Fibroblast of lung (primary cell): ENCODE data around the gene SBF2. TPM values are rescaled to one million over a fixed set of nuclear protein-coding genes. Genes with fewer than 3 reads are reported as not detected.

Experiments used
- DNase-seq, 2 donors: peaks; one replicate each; pipeline versions ENCODE4 v3.0.0 to v3.0.0-alpha.2; 2010; ENCODE audit warnings: low read depth in 2 of 2
- H2AFZ ChIP-seq: 2 replicates; pipeline ENCODE4 v1.5.1; 2012; ENCODE audit warnings: low read length, control low read depth, inconsistent platforms
- H3K27ac ChIP-seq: 2 replicates; pipeline ENCODE4 v1.5.1; 2011; ENCODE audit warnings: low read length, control low read depth; ENCODE audit not compliant: insufficient read depth
- H3K27me3 ChIP-seq: 2 replicates; pipeline ENCODE4 v1.5.1; 2011; ENCODE audit warnings: mild to moderate bottlenecking, low read length; ENCODE audit not compliant: control insufficient read depth, insufficient read depth
- H3K36me3 ChIP-seq: 2 replicates; pipeline ENCODE4 v1.5.1; 2011; ENCODE audit warnings: low read length; ENCODE audit not compliant: control insufficient read depth, insufficient read depth
- H3K4me1 ChIP-seq: 2 replicates; pipeline ENCODE4 v1.5.1; 2011; ENCODE audit warnings: low read length; ENCODE audit not compliant: control insufficient read depth, insufficient read depth; ENCODE audit errors: extremely low read depth
- H3K4me2 ChIP-seq: 2 replicates; pipeline ENCODE4 v1.5.1; 2011; ENCODE audit warnings: low read length, control low read depth; ENCODE audit not compliant: insufficient read depth; ENCODE audit errors: extremely low read depth
- H3K4me3 ChIP-seq, 4 experiments: fragments of 200-600 bp in 1 of 4; sonication (generic) in 1 of 4; replicated peaks in 1 of 4; 2 replicates each; pipeline ENCODE4 v1.5.1; 2011 to 2016; ENCODE audit warnings: low read length in 4 of 4, low read depth in 3 of 4, mild to moderate bottlenecking in 3 of 4, control low read depth in 2 of 4, inconsistent platforms in 1 of 4, mixed read lengths in 1 of 4; ENCODE audit not compliant: insufficient read depth in 1 of 4; ENCODE audit errors: control extremely low read depth in 1 of 4
- H3K79me2 ChIP-seq: 2 replicates; pipeline ENCODE4 v1.5.1; 2012; ENCODE audit warnings: mild to moderate bottlenecking, low read length, inconsistent platforms; ENCODE audit not compliant: control insufficient read depth, insufficient read depth
- H3K9ac ChIP-seq: 2 replicates; pipeline ENCODE4 v1.5.1; 2011; ENCODE audit warnings: mild to moderate bottlenecking, low read length, control low read depth; ENCODE audit not compliant: insufficient read depth
- H3K9me3 ChIP-seq: 2 replicates; pipeline ENCODE4 v1.5.1; 2012; ENCODE audit warnings: low read depth, low read length; ENCODE audit not compliant: control insufficient read depth, insufficient read depth
- H4K20me1 ChIP-seq: 2 replicates; pipeline ENCODE4 v1.5.1; 2011; ENCODE audit warnings: low read length; ENCODE audit not compliant: control insufficient read depth, insufficient read depth; ENCODE audit errors: extremely low read depth
- EZH2 ChIP-seq: IDR thresholded peaks from 2 replicates; pipeline ENCODE4 v1.5.1; 2012; ENCODE audit warnings: low read length, control low read depth, mild to moderate bottlenecking; ENCODE audit errors: missing control alignments
- polyA plus RNA-seq, 2 donors: library from polyadenylated mRNA; depleted of rRNA in 1 of 2; stranded (reverse) in 1 of 2; unstranded in 1 of 2; fragments of >200 nt; gene quantifications; 2 replicates each; pipeline ENCODE4 v1.2.1, GENCODE V29; 2011 to 2012; ENCODE audit warnings: missing spikeins in 1 of 2
- total RNA-seq: library from RNA; depleted of rRNA; stranded (reverse); fragments of >200 nt; gene quantifications from 2 replicates; pipeline ENCODE4 v1.2.1, GENCODE V29; 2014
- TF ChIP-seq, protein P1 (sequence below), 2 donors: IDR thresholded peaks in 1 of 2; conservative IDR thresholded peaks in 1 of 2; 1 replicate in 1 of 2; 2 replicates in 1 of 2; pipeline ENCODE4 v1.5.1; 2011 to 2012; ENCODE audit warnings: low read length in 2 of 2, control low read depth in 1 of 2, inconsistent platforms in 1 of 2, low read depth in 1 of 2, mild to moderate bottlenecking in 1 of 2

The SBF2 gene
- total and polyA plus RNA-seq, 2 donors (not counting 1 experiment from before 2014, with no cell fraction given): 69.4 to 95.9 TPM

DNA sequence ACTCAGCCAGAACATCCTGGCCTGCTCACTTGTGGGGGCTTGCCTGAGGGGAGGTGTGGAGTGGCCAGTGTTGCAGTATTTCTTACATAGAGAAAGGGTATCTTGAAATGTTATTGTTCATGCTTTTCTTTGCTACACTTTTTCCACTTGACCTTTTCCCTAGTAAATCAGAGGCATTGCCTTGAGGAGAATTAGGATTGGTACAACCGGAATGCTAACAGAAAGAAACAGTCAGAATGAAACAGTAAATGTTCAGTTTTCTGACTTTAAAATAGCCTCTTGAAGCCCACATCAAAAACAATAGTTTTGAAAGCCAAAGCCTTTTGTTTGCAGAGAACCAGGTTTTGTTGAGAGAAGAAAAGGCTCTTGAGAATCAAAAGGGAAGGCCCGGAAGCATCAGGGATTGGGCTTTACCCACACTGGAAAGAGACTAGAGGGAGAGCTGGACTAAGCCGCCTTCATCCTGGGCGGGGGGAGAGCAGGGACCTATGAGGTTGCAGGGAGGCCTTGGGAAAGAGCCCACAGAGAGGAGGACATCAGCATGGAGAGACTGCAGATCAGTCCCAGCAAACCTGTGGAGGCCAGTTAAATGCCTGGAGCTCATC lies 23.2 kb upstream of the SBF2 start:
- Histone ChIP-seq H3K27me3 (no peaks in the 10 kb centered on the region), H3K9ac (no peak overlapping the region), H3K4me1 (peaks cover 1% of the 10 kb centered on the region), H3K27ac (no peak overlapping the region), H2AFZ (no peak overlapping the region), H3K9me3 (no peaks in the 10 kb centered on the region), H4K20me1 (no peaks in the 10 kb centered on the region), H3K36me3 (no peaks in the 10 kb centered on the region), H3K79me2 (no peaks in the 10 kb centered on the region), H3K4me2 (no peak overlapping the region), H3K4me3 (no peak overlapping the region)
- peak in 1 of 2 donors; percentile 26 for DNase-seq
- TF ChIP-seq, protein P1, sequence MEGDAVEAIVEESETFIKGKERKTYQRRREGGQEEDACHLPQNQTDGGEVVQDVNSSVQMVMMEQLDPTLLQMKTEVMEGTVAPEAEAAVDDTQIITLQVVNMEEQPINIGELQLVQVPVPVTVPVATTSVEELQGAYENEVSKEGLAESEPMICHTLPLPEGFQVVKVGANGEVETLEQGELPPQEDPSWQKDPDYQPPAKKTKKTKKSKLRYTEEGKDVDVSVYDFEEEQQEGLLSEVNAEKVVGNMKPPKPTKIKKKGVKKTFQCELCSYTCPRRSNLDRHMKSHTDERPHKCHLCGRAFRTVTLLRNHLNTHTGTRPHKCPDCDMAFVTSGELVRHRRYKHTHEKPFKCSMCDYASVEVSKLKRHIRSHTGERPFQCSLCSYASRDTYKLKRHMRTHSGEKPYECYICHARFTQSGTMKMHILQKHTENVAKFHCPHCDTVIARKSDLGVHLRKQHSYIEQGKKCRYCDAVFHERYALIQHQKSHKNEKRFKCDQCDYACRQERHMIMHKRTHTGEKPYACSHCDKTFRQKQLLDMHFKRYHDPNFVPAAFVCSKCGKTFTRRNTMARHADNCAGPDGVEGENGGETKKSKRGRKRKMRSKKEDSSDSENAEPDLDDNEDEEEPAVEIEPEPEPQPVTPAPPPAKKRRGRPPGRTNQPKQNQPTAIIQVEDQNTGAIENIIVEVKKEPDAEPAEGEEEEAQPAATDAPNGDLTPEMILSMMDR (conservative IDR thresholded peaks at IDR 0.05 in 1 of 2, IDR thresholded peaks at IDR 0.05 in 1 of 2; ENCODE audit: low read depth in 1 of 2, low read length in 2 of 2): no peak
- no peak for TF ChIP-seq EZH2

DNA sequence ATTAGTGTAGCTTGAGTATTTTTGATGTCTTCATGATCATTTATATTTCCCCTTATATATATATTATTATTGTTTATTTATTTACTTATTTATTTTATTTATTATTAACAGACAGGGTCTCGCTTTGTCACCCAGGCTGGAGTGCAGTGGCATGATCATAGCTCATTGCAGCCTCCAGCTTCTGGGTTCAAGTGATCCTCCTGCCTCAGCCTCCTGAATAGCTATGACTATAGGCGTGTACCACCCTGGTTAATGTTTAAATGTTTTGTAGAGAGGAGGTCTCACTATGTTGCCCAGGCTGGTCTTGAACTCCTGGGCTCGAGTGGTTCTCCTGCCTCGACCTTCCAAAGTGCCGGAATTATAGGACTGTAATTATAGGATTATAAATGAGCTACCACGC lies 21.1 kb upstream of the SBF2 start:
- Histone ChIP-seq H3K27ac (no peak overlapping the region), H3K4me1 (no peaks in the 10 kb centered on the region), H4K20me1 (no peaks in the 10 kb centered on the region), H2AFZ (no peak overlapping the region), H3K27me3 (no peaks in the 10 kb centered on the region), H3K36me3 (no peaks in the 10 kb centered on the region), H3K4me2 (no peak overlapping the region), H3K79me2 (no peaks in the 10 kb centered on the region), H3K4me3 (no peak overlapping the region), H3K9ac (no peak overlapping the region), H3K9me3 (no peaks in the 10 kb centered on the region)
- DNase-seq: no peak
- no peak for TF ChIP-seq EZH2
- TF ChIP-seq, protein P1 (conservative IDR thresholded peaks at IDR 0.05 in 1 of 2, IDR thresholded peaks at IDR 0.05 in 1 of 2; ENCODE audit: low read depth in 1 of 2, low read length in 2 of 2): no peak

DNA sequence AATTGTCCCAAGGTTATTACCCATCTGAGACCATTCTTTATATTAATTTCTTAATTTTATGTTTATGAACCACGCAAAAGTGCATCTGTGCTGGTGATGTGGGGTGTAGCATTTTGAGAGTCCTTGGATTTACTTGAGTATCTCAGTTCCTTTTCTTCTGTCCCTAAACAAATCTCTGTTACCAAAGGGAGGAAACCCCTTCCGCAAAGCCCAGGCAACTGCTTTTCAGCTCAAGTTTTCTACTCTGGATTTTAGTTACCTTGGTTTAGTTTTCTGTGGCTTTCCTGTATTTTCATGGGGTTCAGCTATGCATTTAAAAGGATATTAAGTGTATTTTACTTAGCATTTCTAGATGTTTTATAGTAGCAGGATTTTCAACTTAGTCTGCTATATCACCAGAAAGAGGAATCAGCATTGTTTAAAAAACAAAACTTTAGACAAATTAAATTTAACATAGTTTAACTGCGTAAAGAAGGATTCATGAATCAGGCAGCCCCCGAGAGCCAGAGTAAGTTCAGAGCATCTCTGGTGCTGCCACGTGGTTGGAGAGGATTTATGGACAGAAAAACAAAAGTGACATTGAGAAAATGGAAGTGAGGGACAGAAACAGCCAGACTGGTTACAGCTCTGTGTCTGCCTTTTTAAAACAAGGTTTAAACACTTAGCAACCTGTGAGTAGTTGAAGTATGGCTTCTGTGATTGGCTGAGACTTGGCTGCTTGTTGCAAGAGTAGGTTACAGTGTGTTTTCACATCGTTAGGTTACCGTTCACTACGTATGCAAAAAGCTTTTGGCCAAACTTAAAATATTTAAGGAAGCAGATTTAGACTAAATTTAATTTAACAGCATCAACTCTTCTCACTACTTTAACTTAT lies 20.4 kb upstream of the SBF2 start:
- TF ChIP-seq, protein P1 (conservative IDR thresholded peaks at IDR 0.05 in 1 of 2, IDR thresholded peaks at IDR 0.05 in 1 of 2; ENCODE audit: low read depth in 1 of 2, low read length in 2 of 2): no peak
- TF ChIP-seq EZH2: no peak
- Histone ChIP-seq H4K20me1 (no peaks in the 10 kb centered on the region), H3K4me2 (no peak overlapping the region), H3K27ac (no peak overlapping the region), H3K36me3 (no peaks in the 10 kb centered on the region), H3K4me3 (no peak overlapping the region), H3K9ac (no peak overlapping the region), H3K27me3 (no peaks in the 10 kb centered on the region), H3K9me3 (no peaks in the 10 kb centered on the region), H3K4me1 (no peaks in the 10 kb centered on the region), H3K79me2 (no peaks in the 10 kb centered on the region), H2AFZ (peak overlapping the region; percentile 19)
- DNase-seq: peak; percentile 69 to 70
